Measurements from ENCODE around the gene EFCAB7. TPM values are rescaled to one million over a fixed set of nuclear protein-coding genes. Genes with fewer than 3 reads are reported as not detected.

EFCAB7 gene, protein sequence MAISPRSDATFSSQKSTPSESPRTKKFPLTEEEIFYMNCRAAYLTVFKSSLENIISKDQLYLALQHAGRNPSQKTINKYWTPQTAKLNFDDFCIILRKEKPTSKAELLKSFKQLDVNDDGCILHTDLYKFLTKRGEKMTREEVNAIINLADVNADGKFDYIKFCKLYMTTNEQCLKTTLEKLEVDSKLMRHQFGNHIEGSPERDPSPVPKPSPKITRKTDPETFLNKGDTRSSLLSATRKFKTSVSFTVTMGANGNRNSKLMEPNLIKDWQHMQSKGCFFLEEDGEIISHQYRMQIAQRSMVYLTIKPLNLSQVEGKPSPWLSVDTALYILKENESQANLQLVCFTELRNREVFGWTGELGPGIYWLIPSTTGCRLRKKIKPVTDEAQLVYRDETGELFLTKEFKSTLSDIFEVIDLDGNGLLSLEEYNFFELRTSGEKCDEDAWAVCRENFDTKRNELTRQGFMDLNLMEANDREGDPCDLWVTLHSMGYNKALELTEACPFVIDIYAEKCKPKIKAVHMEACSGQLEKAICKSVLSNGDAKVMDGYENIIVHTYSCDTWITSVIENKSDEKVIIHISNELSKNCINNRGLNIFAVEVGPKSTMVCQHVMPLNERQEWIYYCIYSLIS
- total RNA-seq: 2.7 and 3.6 TPM in 2 replicates

DNA sequence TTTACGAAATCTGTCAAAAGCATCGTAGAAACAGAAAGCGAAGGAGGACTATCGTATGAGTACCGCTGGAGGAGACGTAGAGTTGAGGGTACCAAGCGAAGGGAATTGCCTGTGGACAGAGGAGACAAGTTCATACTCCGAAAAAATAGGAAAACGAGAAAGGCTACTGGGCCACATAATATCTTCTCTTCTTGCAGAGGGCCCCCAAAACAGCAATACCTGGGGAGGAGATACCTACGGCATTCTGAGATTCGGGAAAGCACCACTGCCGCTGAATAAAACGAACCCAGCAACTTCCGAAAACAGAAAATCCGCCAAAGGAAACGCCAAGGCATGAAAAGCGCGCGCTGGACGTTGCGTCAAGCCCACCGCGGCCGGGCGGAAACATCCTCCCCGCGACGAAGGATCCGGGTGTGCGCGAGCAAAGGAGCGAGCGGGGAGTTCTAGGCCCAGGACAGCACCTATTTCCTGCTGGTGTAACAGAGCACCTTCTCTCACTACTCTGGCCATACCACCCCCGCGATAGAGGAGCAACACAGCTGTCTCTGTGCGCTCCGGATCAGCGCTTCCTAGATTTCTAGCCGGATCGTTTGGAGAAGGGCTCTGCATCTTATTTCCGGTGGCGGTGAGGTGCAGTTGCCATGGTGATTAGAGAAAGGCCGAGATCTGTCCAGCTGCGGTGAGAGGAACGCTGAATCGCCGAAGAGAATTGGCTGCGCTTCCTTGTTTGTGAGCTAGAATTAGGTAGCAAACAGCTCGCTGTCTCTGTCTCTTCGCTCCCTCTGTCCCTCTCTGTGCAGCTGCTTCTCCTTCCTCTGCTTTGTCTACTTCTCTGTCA, at the start of gene EFCAB7, which contains the start of gene ITGB3BP:
TSS of gene EFCAB7 (plus strand) at position 635 of the 838 bp plus-strand sequence. CDS start 2,048 bp downstream, outside the sequence.
TSS of gene ITGB3BP (minus strand) at position 335 of the 838 bp plus-strand sequence. CDS start at position 243, 92 bp downstream.
- TF ChIP-seq, protein P1, sequence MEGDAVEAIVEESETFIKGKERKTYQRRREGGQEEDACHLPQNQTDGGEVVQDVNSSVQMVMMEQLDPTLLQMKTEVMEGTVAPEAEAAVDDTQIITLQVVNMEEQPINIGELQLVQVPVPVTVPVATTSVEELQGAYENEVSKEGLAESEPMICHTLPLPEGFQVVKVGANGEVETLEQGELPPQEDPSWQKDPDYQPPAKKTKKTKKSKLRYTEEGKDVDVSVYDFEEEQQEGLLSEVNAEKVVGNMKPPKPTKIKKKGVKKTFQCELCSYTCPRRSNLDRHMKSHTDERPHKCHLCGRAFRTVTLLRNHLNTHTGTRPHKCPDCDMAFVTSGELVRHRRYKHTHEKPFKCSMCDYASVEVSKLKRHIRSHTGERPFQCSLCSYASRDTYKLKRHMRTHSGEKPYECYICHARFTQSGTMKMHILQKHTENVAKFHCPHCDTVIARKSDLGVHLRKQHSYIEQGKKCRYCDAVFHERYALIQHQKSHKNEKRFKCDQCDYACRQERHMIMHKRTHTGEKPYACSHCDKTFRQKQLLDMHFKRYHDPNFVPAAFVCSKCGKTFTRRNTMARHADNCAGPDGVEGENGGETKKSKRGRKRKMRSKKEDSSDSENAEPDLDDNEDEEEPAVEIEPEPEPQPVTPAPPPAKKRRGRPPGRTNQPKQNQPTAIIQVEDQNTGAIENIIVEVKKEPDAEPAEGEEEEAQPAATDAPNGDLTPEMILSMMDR (conservative IDR thresholded peaks at IDR 0.05; ENCODE audit: low read depth, low read length): no peak
- peak within 1 kb of the TSS; percentile 65 for H3K4me3 ChIP-seq (ENCODE audit: low read depth, low read length)
- peak; percentile 79 for DNase-seq (ENCODE audit: low read depth)

DNA sequence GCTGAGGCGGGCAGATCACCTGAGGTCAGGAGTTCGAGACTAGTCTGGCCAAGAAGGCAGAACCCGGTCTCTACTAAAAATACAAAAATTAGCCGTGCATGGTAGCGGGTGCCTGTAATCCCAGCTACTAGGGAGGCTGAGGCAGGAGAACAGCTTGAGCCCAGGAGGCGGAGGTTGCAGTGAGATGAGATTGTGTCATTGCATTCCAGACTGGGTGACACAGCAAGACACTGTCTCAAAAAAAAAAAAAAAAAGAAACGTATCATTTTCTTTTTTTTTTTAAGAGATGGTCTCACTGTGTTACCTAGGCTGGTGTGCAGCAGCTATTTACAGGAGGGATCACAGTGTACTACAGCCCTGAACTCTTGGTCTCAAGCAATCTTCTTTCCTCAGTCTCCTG, 47.6 kb upstream of the EFCAB7 start:
- no peak for DNase-seq (ENCODE audit: low read depth)
- TF ChIP-seq, protein P1 (conservative IDR thresholded peaks at IDR 0.05; ENCODE audit: low read depth, low read length): no peak
- no peak overlapping the region for H3K4me3 ChIP-seq (ENCODE audit: low read depth, low read length)

DNA sequence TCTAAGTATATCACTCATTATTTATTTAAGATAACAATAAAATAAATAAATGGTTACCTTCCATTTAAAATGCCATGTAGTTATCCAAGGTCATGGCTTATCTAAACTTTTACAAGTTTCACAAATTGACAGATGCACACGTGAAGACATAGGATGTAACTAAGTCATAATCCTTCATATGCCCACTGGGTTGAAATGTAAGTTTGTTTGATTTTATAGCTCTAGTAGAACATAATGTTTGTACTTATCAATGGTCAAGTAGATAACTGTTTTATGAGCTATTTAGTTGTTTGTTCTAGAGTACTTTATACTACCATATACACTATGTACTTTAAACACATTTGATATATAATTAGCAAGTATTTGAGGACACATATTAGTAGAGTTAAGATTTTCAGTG, 43.3 kb upstream of the EFCAB7 start:
- no peak overlapping the region for H3K4me3 ChIP-seq (ENCODE audit: low read depth, low read length)
- TF ChIP-seq, protein P1 (conservative IDR thresholded peaks at IDR 0.05; ENCODE audit: low read depth, low read length): no peak
- DNase-seq (ENCODE audit: low read depth): no peak

DNA sequence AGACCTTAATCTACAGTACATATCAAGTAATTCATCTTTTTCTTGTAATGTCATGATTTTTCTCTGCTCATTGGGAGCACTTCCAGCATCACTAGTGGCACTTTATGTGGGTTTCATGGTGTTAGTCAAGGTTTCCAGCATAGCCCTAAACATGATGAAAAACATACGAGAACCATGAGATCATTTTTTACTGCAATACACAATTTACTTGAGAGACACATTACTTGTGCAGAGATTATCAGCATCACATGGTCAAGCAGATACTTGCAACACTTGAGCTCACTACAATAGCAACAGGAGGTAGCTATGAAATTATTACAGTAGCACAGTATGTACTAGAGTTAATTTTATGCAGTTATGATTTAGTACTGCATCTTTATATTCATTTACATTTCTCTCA, 36.7 kb upstream of the EFCAB7 start:
- DNase-seq (ENCODE audit: low read depth): no peak
- TF ChIP-seq, protein P1 (conservative IDR thresholded peaks at IDR 0.05; ENCODE audit: low read depth, low read length): no peak

DNA sequence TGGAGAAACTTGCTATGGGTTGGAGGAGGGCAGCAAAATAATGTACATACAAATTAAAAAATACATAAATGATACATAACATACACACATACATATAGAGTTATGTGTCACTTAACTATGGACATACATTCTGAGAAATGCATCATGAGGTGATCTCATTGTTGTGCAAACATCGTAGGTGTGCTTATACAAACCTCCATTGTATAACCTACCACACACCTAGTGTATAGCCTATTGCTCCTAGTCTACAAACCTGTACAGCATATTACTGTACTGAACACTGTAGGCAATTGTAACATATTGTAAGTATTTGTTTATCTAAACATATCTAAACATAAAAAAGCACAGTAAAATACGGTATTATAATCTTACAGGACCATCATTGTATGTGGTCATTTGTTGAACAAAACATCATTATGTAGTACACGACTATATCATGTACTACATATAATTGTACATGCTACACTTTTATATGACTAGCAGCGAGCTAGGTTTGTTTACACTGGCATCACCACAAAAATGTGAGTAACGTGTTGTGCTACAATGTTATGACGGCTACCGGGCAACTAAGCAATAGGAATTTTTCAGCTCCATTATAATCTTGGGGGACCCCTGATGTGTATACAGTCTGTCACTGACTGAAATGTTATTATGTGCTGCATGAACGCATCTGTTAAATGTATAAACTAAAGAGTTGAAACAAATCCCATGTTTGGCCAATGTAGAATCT, 35.8 kb upstream of the EFCAB7 start:
- DNase-seq (ENCODE audit: low read depth): no peak
- TF ChIP-seq, protein P1 (conservative IDR thresholded peaks at IDR 0.05; ENCODE audit: low read depth, low read length): no peak
- H3K4me3 ChIP-seq (ENCODE audit: low read depth, low read length): no peak overlapping the region

More for the DNA sequence above, 36.7 kb upstream of the EFCAB7 start:
- no peak overlapping the region for H3K4me3 ChIP-seq (ENCODE audit: low read depth, low read length)

DNA sequence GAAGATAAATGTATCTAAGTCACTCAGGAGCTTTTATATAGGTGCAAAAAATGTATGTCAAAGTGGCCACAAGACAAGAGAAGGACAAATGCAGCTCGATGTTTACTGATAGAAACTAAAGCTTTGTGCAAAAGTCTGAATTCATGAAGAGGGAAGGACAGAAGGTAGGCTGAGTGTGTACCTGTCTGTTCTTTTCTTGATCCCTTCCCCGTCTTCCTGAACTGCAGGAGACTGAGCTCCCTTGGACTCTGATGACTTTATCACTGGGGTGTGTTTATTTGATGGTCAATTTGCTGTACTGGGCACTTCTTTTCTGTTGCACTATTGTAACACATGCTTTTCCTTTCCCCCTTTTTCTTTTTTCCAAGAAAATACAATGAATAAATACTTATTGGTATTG, 25.7 kb upstream of the EFCAB7 start:
- DNase-seq (ENCODE audit: low read depth): no peak
- H3K4me3 ChIP-seq (ENCODE audit: low read depth, low read length): no peak overlapping the region
- TF ChIP-seq, protein P1 (conservative IDR thresholded peaks at IDR 0.05; ENCODE audit: low read depth, low read length): no peak
